GM11168 (cell line): ENCODE measurements around the gene SPG21.

ENCODE experiments used
- in situ Hi-C: fragments of 300-500 bp; cut with MboI; formaldehyde crosslinking; loops from one replicate; pipeline ENCODE4 v1.12.0; 2022; ENCODE audit warnings: low sequenced_read_pairs; ENCODE audit not compliant: unreplicated experiment

Gene SPG21

DNA sequence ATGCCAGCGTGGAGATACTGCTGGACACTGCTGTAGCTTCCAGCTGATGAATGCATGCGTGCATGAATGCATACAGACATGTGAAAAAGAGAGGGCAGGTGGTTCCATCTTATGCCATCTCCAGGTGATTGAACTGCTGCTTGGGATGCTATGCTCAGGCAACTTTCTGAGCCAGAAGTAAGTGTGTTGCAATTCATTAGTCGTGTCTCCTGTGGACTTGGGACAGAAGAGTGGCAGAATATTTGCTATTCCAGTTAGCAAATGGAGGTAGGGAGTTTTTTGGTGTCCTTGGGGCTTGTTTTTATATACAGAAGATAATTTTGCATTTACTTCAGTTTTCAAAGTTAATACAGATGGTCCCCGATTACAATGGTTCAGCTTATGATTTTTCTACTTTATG is 44.8 kb downstream of the SPG21 start:
- in situ Hi-C loops = no loop called here

DNA sequence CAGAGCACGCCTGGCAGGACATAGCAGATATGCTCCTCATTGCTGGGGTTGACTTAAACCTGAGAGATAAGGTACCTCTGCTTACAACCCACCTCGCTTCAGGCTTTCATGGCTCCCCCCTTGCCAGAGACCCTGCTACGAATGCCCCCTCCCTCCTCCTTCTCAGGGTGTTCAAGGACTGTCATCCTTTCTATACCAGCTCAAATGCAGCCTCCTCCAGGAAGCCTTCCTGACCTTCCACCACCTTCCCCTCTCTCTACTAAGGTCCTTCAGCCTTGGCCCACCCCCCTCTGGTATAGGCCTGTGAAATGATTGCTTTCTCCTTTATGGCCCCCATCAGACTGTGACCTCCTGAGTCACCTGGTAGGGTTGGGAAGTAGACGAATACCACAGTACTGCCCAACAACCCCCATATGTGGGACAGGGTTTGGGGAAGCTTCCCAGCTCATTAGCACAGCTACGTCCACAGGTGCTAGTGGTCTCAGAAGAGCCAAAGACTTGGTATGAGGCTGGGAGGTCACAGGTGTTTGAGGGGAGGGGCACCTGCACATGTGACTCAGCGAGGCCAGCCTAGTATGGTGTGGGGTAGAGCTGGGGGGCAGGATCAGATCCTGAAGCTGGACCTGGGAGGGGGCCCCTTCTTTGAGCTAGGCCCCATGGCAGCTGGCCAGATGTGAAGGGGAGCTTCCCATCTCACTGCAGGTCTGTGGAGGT is 46.0 kb downstream of the SPG21 start:
- in situ Hi-C loops = no loop called here

DNA sequence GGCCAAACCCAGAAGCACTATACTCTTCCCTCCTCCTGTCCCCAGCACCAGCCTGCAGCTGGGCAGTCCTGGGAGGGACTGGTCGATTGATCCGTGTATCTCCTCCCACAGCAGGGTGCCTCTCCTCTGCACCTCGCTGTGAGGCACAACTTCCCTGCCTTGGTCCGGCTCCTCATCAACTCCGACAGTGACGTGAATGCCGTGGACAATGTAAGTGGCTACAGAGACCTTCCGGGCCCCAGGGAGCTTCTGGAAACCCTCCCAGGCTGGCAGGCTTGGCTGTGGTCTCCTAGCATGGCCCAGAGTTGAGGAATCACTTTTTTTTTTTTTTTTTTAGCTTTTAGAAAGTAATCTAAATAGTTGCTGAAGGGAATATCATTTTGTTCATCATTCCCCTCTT is 47.4 kb downstream of the SPG21 start:
- in situ Hi-C loops = no loop called here

DNA sequence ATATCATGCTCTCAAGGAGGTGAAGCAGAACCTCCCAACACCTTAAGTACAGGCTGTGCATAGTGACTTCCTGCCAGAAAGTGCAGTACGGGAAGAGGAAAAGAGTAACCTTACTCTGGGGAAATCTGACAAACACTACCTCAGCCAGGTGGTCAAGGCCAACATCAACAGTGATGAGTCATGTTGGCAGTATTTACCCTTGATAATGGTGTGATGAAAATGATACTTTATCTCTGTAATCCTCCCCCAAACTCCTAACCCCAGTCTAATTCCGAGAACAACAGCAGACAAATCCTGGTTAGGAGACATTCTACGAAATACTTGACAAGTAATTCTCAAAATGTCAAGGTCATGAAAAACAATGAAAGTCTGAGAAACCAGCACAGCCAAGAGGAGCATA is 51.5 kb downstream of the SPG21 start:
- in situ Hi-C loops = no loop called here

DNA sequence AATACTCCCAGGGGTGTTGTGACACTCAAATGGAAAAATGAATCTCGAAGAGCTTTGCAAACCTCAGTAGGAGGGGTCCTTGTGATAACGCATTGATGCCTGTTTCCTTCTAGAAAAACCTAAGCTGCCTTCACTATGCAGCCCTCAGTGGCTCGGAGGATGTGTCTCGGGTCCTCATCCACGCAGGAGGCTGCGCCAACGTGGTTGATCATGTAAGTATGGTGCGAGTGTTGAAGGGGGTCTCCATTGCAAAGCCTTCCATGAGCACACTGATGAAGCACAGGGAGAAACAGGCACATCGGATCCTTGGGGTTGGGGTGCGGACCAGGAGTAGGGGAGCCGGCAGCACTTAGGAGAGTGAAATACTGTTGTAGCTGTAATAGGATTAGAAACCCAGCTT is 55.7 kb downstream of the SPG21 start:
- in situ Hi-C loops = no loop called here

DNA sequence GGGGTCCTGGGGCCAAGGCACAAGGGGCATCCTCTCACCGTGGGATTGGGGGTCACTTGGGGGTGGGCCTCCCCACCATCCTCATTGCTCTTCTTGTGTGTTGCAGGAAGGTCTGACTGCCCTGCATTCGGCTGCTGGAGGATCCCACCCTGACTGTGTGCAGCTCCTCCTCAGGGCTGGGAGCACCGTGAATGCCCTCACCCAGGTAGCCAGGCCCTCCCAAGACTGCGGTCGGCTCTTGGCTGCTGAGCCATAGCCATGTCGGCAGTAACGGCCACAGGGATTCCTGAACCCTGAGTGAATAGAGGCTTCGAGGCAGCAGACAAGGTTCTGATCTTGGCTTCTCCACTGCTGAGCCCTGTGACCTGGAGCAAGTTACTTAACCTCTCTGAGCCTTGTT is 58.3 kb downstream of the SPG21 start:
- in situ Hi-C loops = no loop called here

DNA sequence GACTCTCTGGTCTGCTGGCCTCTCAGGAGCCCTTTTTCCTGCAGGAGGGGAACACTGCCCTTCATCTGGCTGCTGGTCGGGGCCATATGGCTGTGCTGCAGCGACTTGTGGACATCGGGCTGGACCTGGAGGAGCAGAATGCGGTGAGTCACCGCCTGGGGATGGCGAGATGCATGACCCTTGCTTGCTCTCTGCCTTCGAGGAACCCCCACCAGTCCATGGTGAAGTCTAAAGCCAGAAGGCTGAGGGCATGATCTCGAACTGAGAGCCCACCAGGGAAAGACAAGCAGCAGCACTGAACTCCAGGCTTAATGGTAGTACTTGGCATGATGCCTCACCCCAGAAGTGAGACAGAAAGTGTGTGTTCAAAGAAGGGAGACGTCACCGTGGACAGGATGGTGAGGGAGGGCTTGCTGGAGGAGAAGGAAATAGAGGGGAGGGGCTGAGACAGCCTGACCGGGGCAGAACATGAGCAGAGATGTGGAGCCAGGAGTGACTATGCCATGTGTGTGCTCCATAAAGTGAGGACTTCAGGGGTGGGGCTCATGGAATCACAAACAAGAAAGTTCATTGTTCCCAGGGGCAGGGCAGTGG is 58.8 kb downstream of the SPG21 start:
- in situ Hi-C loops = no loop called here

DNA sequence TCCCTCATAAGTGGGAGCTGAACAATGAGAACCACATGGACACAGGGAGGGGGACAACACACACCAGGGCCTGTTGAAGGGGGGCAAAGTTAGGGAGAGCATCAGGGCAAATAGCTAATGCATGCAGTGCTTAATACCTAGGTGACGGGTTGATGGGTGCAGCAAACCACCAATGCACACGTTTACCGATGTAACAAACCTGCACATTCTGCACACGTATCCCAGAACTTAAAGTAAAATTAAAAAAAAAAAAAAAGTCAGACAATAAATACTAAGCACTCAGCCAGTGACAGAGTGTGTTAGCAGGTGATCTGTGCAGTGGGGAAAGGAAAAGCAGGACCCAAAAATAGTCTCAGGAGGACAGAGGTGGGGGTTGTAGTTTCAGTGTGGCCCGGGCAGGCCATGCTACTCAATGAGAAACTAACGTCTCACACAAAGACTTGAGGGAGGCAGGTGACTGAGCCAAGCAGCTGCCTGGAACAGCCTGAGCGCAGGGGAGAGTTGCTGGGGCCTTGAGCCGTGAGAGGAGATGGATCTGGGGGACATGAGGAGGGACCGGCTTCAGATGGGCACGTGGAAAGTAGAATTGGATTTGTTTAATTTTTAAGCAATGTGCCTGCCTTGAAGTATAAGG is 59.6 kb downstream of the SPG21 start:
- in situ Hi-C loops = no loop called here

DNA sequence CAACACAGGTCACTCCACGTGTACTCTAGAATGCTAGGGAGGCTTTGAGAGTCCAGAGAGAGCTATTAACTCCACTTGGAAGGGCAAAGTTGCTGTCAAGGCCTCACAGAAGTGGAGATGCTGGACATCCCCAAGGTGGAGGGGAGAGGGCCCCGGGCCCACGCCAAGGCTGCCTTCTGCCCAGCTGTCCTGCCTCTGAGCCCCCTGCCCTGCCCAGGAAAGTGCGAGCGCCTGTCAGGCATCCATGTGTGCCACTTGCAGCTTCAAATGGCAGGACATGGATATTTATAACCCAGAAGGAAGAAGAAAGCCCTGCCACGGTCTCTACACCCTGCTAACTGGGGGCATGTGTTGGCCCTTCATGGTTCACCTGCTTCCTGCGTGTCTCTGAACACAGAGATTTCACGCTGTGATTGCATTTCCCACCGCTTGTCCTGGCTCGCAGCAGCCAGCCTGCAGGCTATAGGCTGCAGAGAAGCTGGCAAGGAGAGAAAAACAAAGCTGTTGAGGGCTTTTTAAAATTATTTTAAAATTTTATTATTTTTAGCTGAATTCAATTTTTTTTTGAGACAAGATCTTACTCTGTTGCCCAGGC is 61.0 kb downstream of the SPG21 start:
- in situ Hi-C loops = no loop called here

DNA sequence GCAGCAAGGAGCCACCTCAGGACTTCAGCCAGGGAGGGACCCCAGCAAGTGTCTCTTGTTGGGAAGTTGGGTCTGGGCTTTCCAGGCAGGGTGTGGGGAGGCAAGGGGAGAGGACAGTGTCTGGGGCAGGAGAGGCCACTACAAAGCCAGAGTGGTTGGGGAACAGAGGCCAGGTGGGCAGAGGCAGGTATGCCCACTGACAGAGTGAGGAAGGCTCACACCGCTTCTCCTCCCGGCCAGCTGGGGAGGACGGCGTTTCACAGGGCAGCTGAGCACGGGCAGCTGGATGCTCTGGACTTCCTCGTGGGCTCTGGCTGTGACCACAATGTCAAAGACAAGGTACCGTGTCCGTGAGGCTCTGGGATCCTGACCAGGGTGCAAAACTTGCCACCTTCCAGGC is 63.1 kb downstream of the SPG21 start:
- in situ Hi-C loops = no loop called here

DNA sequence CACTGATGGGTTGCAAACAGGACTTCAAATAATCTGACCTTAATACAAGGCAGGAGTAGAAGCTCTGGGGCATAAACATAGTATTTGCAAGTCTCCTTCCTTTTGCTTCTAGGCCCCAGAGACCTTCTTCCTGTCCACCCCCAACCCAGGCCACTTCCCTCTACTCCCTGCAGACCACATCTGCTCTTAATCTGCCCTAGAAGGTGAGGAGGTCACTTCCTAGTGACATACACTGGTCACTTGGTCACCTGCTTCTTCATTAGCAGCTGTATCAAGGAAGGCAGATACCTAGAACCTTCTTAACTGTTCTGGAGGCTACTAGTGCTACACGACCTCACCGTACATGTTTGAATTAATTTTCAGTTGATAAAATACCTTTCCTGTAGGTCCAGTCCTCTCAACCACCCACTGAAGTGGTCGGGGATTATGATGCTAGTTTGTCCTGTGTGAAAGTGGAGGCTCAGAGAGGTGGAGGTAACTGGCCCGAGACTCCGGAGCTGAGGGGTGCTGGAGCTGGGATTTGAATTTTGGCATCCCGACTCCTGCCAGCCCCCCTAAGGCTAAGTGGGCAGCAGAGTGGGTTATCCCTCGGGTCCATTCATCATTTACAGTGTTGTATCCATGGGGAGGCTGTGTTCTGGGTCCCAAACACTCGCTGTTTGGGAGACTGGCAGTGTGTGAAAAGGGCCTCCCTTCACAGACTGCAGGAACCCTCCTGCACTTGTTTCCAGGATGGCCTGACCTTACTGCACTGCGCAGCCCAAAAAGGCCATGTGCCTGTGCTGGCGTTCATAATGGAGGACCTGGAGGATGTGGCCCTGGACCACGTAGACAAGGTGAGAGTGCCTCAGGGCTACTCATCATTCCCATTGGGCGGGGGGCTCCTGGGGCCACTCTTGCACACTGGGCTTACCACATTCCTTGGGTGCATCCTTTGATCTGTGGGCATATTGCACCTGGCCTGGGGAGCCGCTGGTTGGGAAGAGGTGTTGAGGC is 64.1 kb downstream of the SPG21 start:
- in situ Hi-C loops = no loop called here

DNA sequence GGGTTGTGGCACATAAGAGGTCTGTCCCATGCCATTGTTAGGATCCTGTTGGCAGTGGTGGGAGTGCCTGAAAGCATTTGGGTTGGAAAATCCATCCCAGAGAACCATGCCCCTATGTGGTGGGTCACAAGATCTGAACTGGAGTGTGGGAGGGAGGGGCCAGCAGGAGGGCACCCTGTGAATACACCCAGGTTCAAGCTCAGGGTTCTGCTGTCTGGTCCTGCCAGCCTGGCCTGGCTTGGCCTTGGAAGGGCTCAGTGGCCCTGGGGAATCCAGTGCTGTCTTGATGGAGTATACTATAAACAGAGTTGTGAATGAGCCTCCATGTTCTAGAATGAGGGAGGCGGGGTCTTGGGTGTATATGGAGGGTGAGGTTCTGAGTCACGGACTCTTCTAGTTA is 66.2 kb downstream of the SPG21 start:
- in situ Hi-C loops = no loop called here

DNA sequence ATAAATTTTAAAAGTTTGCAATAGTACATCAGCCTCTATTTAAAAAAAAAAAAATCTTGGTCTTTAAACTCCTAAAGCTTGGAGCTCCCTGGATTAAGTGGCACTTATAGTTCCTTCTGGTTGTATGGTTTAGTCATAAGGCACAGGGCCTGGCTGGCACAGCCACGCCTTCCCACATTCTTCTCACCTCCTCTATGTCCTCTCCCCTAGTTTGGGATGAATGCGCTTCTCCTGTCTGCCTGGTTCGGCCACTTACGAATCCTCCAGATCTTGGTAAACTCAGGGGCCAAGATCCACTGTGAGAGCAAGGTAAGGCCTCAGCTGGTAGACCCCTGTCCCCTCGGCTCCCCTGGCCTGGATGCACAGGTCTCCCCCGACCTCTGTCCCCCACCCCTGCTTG is 68.0 kb downstream of the SPG21 start:
- in situ Hi-C loops = no loop called here

DNA sequence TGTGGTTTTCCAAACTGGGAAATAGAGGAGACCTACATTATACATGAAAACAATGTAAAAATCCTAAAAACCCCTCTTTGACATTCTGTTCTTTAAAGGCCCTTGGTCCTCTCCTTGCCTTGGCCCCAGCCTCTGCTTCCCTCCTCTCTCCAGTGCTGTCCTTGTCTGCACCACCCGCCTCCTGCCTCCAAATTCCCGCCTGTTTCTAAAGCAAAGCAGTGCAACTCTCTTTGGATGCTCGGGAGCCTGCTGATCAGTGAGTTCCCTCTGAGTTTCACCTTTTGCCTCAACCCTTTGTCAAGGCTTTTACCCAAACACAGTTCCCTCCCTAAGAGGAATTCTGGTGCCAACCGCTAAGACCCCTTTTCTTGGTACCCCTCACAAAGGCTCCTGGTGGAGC is 70.0 kb downstream of the SPG21 start:
- in situ Hi-C loops = no loop called here

DNA sequence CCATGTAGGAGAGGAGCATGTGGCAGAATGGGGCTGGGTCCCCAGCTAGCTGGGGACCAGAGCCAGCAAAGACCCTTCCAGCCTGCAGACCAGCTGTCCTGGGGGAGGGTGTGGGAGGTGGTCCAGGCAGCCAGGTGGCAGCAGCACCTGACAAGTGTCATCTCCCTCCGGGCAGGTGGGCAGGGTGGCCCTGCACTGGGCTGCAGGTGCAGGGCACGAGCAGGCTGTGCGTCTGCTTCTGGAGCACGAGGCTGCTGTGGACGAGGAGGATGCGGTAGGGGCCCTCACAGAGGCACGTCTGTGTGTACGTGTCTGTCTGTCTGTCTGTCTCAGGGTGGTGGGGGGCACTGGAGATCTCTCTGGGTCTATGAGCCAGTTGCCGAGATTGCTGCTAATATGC is 72.5 kb downstream of the SPG21 start:
- in situ Hi-C loops = no loop called here

DNA sequence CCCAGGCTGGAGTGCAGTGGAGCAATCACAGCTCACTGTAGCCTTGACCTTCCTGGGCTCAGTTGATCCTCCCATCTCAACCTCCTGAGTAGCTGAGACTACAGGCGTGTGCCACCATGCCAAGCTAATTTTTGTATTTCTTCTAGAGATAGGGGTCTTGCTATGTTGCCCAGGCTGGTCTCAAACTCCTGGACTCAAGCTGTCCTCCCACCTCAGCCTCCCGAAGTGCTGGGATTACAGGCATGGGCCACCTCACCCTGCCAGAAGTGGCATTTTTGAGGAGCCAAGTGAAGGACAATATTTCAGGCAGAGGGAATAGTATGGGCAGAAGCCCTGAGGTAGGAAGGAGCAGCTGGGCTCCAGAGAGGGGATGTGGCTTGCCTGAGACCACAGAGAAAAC is 73.3 kb downstream of the SPG21 start:
- in situ Hi-C loops = no loop called here

DNA sequence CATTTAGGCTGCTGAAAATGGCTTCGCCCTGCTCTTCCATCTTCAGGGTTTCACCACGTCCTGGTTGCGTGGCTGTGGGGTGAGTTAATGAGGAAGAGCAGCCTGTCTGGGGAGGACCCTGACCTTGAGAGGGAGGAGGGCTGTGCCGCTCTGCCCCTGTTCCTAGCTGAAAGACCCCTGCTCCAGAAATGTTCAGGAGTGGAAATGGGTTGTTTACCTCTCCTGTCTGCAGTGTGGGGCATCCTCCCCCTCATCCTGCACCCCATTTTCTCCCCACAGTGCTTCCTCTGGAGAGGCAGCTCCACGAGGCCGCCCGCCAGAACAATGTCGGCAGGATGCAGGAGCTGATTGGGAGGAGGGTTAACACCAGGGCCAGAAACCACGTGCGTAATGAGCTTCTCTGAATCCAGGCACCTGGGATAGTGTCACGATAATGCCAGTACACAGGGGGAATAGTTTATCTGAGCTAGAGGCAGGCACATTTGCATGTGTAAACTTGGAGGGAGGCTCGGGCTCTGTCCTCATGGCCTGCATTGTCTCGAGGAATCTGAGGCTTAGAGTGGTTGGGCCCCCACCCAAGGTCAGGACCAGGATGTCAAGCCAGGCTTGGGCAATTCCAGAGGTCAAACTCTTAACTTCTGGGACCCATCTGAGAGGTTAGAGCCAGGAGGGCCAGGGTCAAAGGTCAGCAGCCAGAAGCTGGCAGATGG is 74.0 kb downstream of the SPG21 start:
- in situ Hi-C loops = no loop called here
